CD8-positive, alpha-beta memory T cell (primary cell): ENCODE results near the gene DLG1. TPM values are rescaled to one million over a fixed set of nuclear protein-coding genes. Genes with fewer than 3 reads are reported as not detected.
A peak's percentile ranks its signal among the peaks of the same experiment; 100 is the strongest.

Experiments
- CTCF ChIA-PET: fragments of 350-600 bp; sonication (Branson Sonifier 250); formaldehyde crosslinking; loops from one replicate; lab custom pipeline; 2021; ENCODE audit warnings: antibody characterized with exemption; lab: Charles Lee
- POLR2A ChIA-PET: fragments of 350-600 bp; sonication (Branson Sonifier 250); formaldehyde crosslinking; loops from one replicate; lab custom pipeline; 2021; ENCODE audit warnings: antibody characterized with exemption; lab: Charles Lee
- DNase-seq, 5 donors: peaks; one replicate each; pipeline versions ENCODE4 v3.0.0 to v3.0.0-alpha.2; 2020 to 2022; ENCODE audit warnings: mixed read lengths in 1 of 5
- H3K27ac ChIP-seq: one replicate; pipeline ENCODE4 v1.7.0; 2013; ENCODE audit warnings: low read depth, mild to moderate bottlenecking, low read length, moderate library complexity
- H3K27me3 ChIP-seq: 2 replicates; pipeline ENCODE4 v1.7.0; 2013; ENCODE audit warnings: low read length, mild to moderate bottlenecking; ENCODE audit not compliant: insufficient read depth, poor library complexity, severe bottlenecking
- H3K36me3 ChIP-seq: 2 replicates; pipeline ENCODE4 v1.7.0; 2013; ENCODE audit warnings: mild to moderate bottlenecking, low read length, moderate library complexity; ENCODE audit not compliant: insufficient read depth
- H3K4me1 ChIP-seq: 2 replicates; pipeline ENCODE4 v1.7.0; 2013; ENCODE audit warnings: mild to moderate bottlenecking, low read length, moderate library complexity; ENCODE audit not compliant: insufficient read depth
- H3K4me3 ChIP-seq: 2 replicates; pipeline ENCODE4 v1.7.0; 2013; ENCODE audit warnings: mild to moderate bottlenecking, low read length
- H3K9me3 ChIP-seq: 2 replicates; pipeline ENCODE4 v1.7.0; 2013; ENCODE audit warnings: mild to moderate bottlenecking, low read length
- H3K27ac Mint-ChIP-seq, 8 donors: one replicate each; pipeline ENCODE4 v1.8.0; 2020 to 2021; ENCODE audit warnings: mixed read lengths in 8 of 8, mild to moderate bottlenecking in 6 of 8, inconsistent platforms in 3 of 8, moderate library complexity in 3 of 8
- H3K27me3 Mint-ChIP-seq, 2 donors: one replicate each; pipeline ENCODE4 v1.8.0; 2020 to 2021; ENCODE audit warnings: mixed read lengths in 2 of 2, mild to moderate bottlenecking in 1 of 2, moderate library complexity in 1 of 2
- H3K36me3 Mint-ChIP-seq, 3 donors: one replicate each; pipeline ENCODE4 v1.8.0; 2020 to 2021; ENCODE audit warnings: mixed read lengths in 3 of 3, inconsistent platforms in 1 of 3, mild to moderate bottlenecking in 1 of 3
- H3K4me1 Mint-ChIP-seq, 3 donors: one replicate each; pipeline ENCODE4 v1.8.0; 2020 to 2021; ENCODE audit warnings: mixed read lengths in 3 of 3, inconsistent platforms in 1 of 3, mild to moderate bottlenecking in 1 of 3
- H3K4me3 Mint-ChIP-seq, 7 donors: one replicate each; pipeline ENCODE4 v1.8.0; 2020 to 2021; ENCODE audit warnings: mixed read lengths in 7 of 7, mild to moderate bottlenecking in 6 of 7, moderate library complexity in 4 of 7, inconsistent platforms in 2 of 7
- H3K9me3 Mint-ChIP-seq, 5 donors: one replicate each; pipeline ENCODE4 v1.8.0; 2020 to 2022; ENCODE audit warnings: mixed read lengths in 5 of 5, mild to moderate bottlenecking in 3 of 5, moderate library complexity in 2 of 5, inconsistent platforms in 1 of 5
- polyA plus RNA-seq: library from polyadenylated mRNA; unstranded; fragments of 300-500 nt; fragmentation: Illumina TruSeq; gene quantifications from one replicate; pipeline ENCODE4 v1.2.3, GENCODE V29; 2021
- total RNA-seq, 2 experiments: library from RNA; stranded (reverse); gene quantifications; one replicate each; pipeline ENCODE4 v1.2.3, GENCODE V29; 2021

DLG1 gene
- total and polyA plus RNA-seq, 3 experiments from 2014 or later: 30.5 to 51.2 (median 49.2) TPM

- Mint-ChIP-seq H3K4me3 (no peak overlapping the region), H3K27ac (no peak overlapping the region), H3K9me3 (no peaks in the 10 kb centered on the region), H3K4me1 (peaks cover 2 to 10% (median 5%) of the 10 kb centered on the region in 3 donors), H3K27me3 (peaks cover 3 to 29% of the 10 kb centered on the region in 2 donors), H3K36me3 (peaks cover 0 to 2% (median 0%) of the 10 kb centered on the region in 3 donors)
- POLR2A ChIA-PET: no interaction called here
- no peaks in the 10 kb centered on the region for H3K4me1 ChIP-seq
- no peak overlapping the region for H3K27ac ChIP-seq
- no peak for DNase-seq
- H3K27me3 ChIP-seq: peaks cover 4% of the 10 kb centered on the region
- no peaks in the 10 kb centered on the region for H3K36me3 ChIP-seq
- CTCF ChIA-PET: no interaction called here
- H3K4me3 ChIP-seq: no peak overlapping the region
- H3K9me3 ChIP-seq: no peaks in the 10 kb centered on the region
These were observed 31.0 kb upstream of the DLG1 start for GRCh38 chr3:197329382-197329781.

DNA sequence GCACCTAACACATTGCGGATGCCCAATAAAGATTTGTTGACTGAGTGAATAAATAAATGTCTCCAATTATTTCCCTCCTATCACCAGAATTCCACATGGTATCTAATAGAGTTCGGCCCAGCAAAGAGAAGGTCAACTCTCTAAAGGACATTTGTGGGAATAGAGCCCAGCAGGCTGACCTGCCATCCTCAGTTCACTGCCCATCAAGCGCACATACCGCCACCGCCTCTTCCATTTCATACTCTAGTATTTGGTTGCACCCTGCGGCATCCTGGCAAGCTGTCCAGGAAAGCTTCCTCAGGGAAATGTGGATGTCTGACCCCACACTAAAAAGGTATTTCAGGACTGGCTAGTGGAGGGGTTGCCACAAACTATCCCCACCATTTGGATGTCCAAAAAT, 29.8 kb upstream of the DLG1 start:
- H3K27ac ChIP-seq: no peak overlapping the region
- ChIA-PET POLR2A (no interaction called here), CTCF (no interaction called here)
- Mint-ChIP-seq H3K27me3 (peaks cover 6 to 34% of the 10 kb centered on the region in 2 donors), H3K4me1 (peaks cover 2 to 10% (median 5%) of the 10 kb centered on the region in 3 donors), H3K27ac (no peak overlapping the region), H3K4me3 (peak overlapping the region in 1 of 7 donors; percentile 65), H3K36me3 (peaks cover 0 to 2% (median 0%) of the 10 kb centered on the region in 3 donors), H3K9me3 (no peaks in the 10 kb centered on the region)
- H3K4me1 ChIP-seq: no peaks in the 10 kb centered on the region
- no peaks in the 10 kb centered on the region for H3K36me3 ChIP-seq
- peaks cover 4% of the 10 kb centered on the region for H3K27me3 ChIP-seq
- no peak overlapping the region for H3K4me3 ChIP-seq
- H3K9me3 ChIP-seq: no peaks in the 10 kb centered on the region
- DNase-seq: no peak

DNA sequence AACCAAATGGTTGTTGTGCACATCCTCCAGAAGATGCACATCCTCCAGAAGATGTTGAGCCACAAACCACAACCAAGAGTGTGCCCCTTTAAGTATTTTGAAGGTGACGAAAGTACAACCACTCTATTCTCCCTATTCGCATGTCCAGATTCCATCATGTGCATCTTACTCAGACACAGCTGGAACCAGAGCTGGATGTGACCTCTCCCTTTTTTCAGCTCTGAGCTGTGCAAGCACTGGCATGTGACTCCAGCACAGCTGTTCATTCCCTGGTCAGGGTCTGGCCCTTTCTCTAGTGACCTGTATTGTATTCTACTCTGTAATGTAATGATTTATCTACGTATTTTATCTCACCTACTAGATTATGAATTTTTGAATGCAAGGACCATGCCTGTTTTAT, 29.3 kb upstream of the DLG1 start:
- Mint-ChIP-seq H3K4me1 (peaks cover 2 to 10% (median 5%) of the 10 kb centered on the region in 3 donors), H3K9me3 (no peaks in the 10 kb centered on the region), H3K27me3 (peaks cover 9 to 35% of the 10 kb centered on the region in 2 donors), H3K4me3 (no peak overlapping the region), H3K27ac (peak overlapping the region in 1 of 8 donors; percentile 32), H3K36me3 (peaks cover 0 to 2% (median 0%) of the 10 kb centered on the region in 3 donors)
- Histone ChIP-seq H3K27ac (no peak overlapping the region), H3K36me3 (no peaks in the 10 kb centered on the region), H3K27me3 (peaks cover 4% of the 10 kb centered on the region), H3K4me1 (no peaks in the 10 kb centered on the region), H3K4me3 (no peak overlapping the region), H3K9me3 (no peaks in the 10 kb centered on the region)
- DNase-seq: no peak
- POLR2A ChIA-PET: no interaction called here
- CTCF ChIA-PET: no interaction called here

DNA sequence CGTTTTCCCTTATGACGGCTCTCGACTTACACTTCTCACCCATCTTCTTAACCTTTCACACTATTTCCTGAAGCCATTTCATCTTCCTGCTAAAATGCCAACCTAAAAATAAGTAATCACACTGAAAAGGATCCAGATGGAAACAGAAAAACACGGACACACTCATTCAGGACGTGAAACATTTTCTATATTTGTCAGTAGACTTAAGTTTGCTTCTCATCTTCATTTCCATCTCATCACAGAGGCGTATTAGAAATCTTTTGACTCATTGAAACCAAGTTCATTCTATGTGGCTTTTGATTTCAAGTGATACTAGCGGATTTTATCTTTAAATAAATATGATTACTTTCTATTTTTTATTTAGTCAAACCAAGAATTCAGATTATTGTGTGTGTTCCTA, 27.4 kb upstream of the DLG1 start:
- peaks cover 0 to 7% (median 6%) of the 10 kb centered on the region in 3 donors for H3K36me3 Mint-ChIP-seq
- no peak overlapping the region for H3K4me3 Mint-ChIP-seq

DNA sequence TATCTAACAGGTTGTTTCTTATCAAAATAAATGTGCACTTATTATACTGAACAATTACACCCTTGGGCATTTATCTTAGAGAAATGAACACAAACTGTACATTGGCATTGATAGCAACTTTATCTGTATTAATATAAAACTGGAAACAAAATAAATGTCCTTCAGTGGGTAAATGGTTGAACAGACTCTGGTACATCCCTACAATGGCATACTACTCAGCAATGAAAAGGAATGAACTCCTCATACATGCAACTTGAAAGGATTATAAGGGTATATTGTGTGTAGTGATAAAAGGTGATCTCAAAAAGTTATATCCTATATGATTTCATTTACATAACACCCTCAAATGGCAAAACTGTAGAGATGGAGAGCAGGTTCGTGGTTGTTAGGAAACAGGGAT, 23.7 kb upstream of the DLG1 start:
- peak overlapping the region in 1 of 7 donors; percentile 18 for H3K4me3 Mint-ChIP-seq
- CTCF ChIA-PET: no interaction called here
- Histone ChIP-seq H3K36me3 (no peaks in the 10 kb centered on the region), H3K27me3 (no peaks in the 10 kb centered on the region), H3K9me3 (no peaks in the 10 kb centered on the region), H3K4me1 (no peaks in the 10 kb centered on the region), H3K27ac (no peak overlapping the region), H3K4me3 (no peak overlapping the region)
- POLR2A ChIA-PET: no interaction called here
- no peak overlapping the region for H3K27ac Mint-ChIP-seq
- H3K4me1 Mint-ChIP-seq: peaks cover 0 to 5% (median 2%) of the 10 kb centered on the region in 3 donors
- H3K36me3 Mint-ChIP-seq: peaks cover 0 to 7% (median 6%) of the 10 kb centered on the region in 3 donors
- no peak for DNase-seq
- H3K27me3 Mint-ChIP-seq: peaks cover 20 to 54% of the 10 kb centered on the region in 2 donors
- no peaks in the 10 kb centered on the region for H3K9me3 Mint-ChIP-seq

More for the DNA sequence above, 27.4 kb upstream of the DLG1 start:
- peaks cover 2 to 10% (median 5%) of the 10 kb centered on the region in 3 donors for H3K4me1 Mint-ChIP-seq
- POLR2A ChIA-PET: no interaction called here
- Histone ChIP-seq H3K4me1 (no peaks in the 10 kb centered on the region), H3K4me3 (no peak overlapping the region), H3K9me3 (no peaks in the 10 kb centered on the region), H3K36me3 (no peaks in the 10 kb centered on the region), H3K27ac (no peak overlapping the region), H3K27me3 (peaks cover 4% of the 10 kb centered on the region)
- no peak overlapping the region for H3K27ac Mint-ChIP-seq
- H3K9me3 Mint-ChIP-seq: no peaks in the 10 kb centered on the region
- H3K27me3 Mint-ChIP-seq: peaks cover 20 to 37% of the 10 kb centered on the region in 2 donors
- DNase-seq: no peak
- CTCF ChIA-PET: no interaction called here

- H3K27me3 Mint-ChIP-seq: peaks cover 20 to 54% of the 10 kb centered on the region in 2 donors
- H3K9me3 ChIP-seq: no peaks in the 10 kb centered on the region
- ChIA-PET CTCF (no interaction called here), POLR2A (no interaction called here)
- no peaks in the 10 kb centered on the region for H3K4me1 ChIP-seq
- no peak overlapping the region for H3K4me3 ChIP-seq
- H3K27ac ChIP-seq: no peak overlapping the region
- peaks cover 0 to 1% (median 0%) of the 10 kb centered on the region in 3 donors for H3K4me1 Mint-ChIP-seq
- H3K36me3 ChIP-seq: no peaks in the 10 kb centered on the region
- no peaks in the 10 kb centered on the region for H3K27me3 ChIP-seq
- H3K4me3 Mint-ChIP-seq: no peak overlapping the region
- H3K36me3 Mint-ChIP-seq: peaks cover 0 to 7% (median 6%) of the 10 kb centered on the region in 3 donors
- H3K9me3 Mint-ChIP-seq: no peaks in the 10 kb centered on the region
- H3K27ac Mint-ChIP-seq: no peak overlapping the region
- no peak for DNase-seq
These were observed 22.2 kb upstream of the DLG1 start for GRCh38 chr3:197320582-197320981.

- H3K27me3 Mint-ChIP-seq: peaks cover 15 to 48% of the 10 kb centered on the region in 2 donors
- Histone ChIP-seq H3K27ac (no peak overlapping the region), H3K4me3 (no peak overlapping the region), H3K9me3 (no peaks in the 10 kb centered on the region), H3K4me1 (no peaks in the 10 kb centered on the region), H3K27me3 (no peaks in the 10 kb centered on the region), H3K36me3 (no peaks in the 10 kb centered on the region)
- no peak overlapping the region for H3K27ac Mint-ChIP-seq
- peaks cover 0 to 3% (median 0%) of the 10 kb centered on the region in 5 donors for H3K9me3 Mint-ChIP-seq
- CTCF ChIA-PET: no interaction called here
- DNase-seq: no peak
- H3K36me3 Mint-ChIP-seq: peaks cover 0 to 4% (median 4%) of the 10 kb centered on the region in 3 donors
- POLR2A ChIA-PET: no interaction called here
- no peak overlapping the region for H3K4me3 Mint-ChIP-seq
- H3K4me1 Mint-ChIP-seq: no peaks in the 10 kb centered on the region
These were observed 19.0 kb upstream of the DLG1 start for GRCh38 chr3:197317250-197317963.

GRCh38 chr3:197312431-197312830, 14.0 kb upstream of the DLG1 start:
- Mint-ChIP-seq H3K36me3 (no peaks in the 10 kb centered on the region), H3K27me3 (peaks cover 7 to 20% of the 10 kb centered on the region in 2 donors), H3K4me3 (no peak overlapping the region), H3K9me3 (peaks cover 0 to 4% (median 0%) of the 10 kb centered on the region in 5 donors), H3K4me1 (peaks cover 0 to 3% (median 0%) of the 10 kb centered on the region in 3 donors), H3K27ac (no peak overlapping the region)
- no peaks in the 10 kb centered on the region for H3K9me3 ChIP-seq
- no peaks in the 10 kb centered on the region for H3K4me1 ChIP-seq
- ChIA-PET POLR2A (no interaction called here), CTCF (no interaction called here)
- no peak for DNase-seq
- H3K36me3 ChIP-seq: no peaks in the 10 kb centered on the region
- H3K4me3 ChIP-seq: no peak overlapping the region
- H3K27me3 ChIP-seq: no peaks in the 10 kb centered on the region
- no peak overlapping the region for H3K27ac ChIP-seq
